ENCODE measurements around the gene ULBP2.

- TF ChIP-seq, protein P1, sequence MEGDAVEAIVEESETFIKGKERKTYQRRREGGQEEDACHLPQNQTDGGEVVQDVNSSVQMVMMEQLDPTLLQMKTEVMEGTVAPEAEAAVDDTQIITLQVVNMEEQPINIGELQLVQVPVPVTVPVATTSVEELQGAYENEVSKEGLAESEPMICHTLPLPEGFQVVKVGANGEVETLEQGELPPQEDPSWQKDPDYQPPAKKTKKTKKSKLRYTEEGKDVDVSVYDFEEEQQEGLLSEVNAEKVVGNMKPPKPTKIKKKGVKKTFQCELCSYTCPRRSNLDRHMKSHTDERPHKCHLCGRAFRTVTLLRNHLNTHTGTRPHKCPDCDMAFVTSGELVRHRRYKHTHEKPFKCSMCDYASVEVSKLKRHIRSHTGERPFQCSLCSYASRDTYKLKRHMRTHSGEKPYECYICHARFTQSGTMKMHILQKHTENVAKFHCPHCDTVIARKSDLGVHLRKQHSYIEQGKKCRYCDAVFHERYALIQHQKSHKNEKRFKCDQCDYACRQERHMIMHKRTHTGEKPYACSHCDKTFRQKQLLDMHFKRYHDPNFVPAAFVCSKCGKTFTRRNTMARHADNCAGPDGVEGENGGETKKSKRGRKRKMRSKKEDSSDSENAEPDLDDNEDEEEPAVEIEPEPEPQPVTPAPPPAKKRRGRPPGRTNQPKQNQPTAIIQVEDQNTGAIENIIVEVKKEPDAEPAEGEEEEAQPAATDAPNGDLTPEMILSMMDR (optimal IDR thresholded peaks at IDR 0.05 in 1 of 3, IDR thresholded peaks at IDR 0.05 in 1 of 3, conservative IDR thresholded peaks at IDR 0.05 in 1 of 3; ENCODE audit: extremely low read depth in 1 of 3, insufficient read depth in 2 of 3, low read length in 3 of 3) = no peak
- TF ChIP-seq EZH2 (IDR thresholded peaks at IDR 0.05; ENCODE audit: low read length) = peak; percentile 57
These were observed 23.6 kb downstream of the ULBP2 start for GRCh38 chr6:149965194-149966020.

Measured in keratinocyte (primary cell).